ENCODE results near the gene CKAP4.
A peak's percentile ranks its signal among the peaks of the same experiment; 100 is the strongest.

CKAP4 gene

GRCh38 chr12:106247674-106248311 lies at the start of gene CKAP4:
TSS of gene CKAP4 (minus strand) at chr12:106248020. CDS start at chr12:106247851, 169 bp downstream.
- H3K4me3 ChIP-seq (ENCODE audit: low read depth, low read length), result peak within 1 kb of the TSS; percentile 93
- TF ChIP-seq CTCF (IDR thresholded peaks at IDR 0.05; ENCODE audit: low read depth, low read length), result no peak

- TF ChIP-seq CTCF (IDR thresholded peaks at IDR 0.05; ENCODE audit: low read depth, low read length), result no peak
- H3K4me3 ChIP-seq (ENCODE audit: low read depth, low read length), result no peak overlapping the region
These were observed 49.3 kb upstream of the CKAP4 start for GRCh38 chr12:106297075-106297474.

- no peak for TF ChIP-seq CTCF (IDR thresholded peaks at IDR 0.05; ENCODE audit: low read depth, low read length)
- no peak overlapping the region for H3K4me3 ChIP-seq (ENCODE audit: low read depth, low read length)
These were observed 48.5 kb upstream of the CKAP4 start for GRCh38 chr12:106296179-106296877.

GRCh38 chr12:106292339-106292738 lies 44.5 kb upstream of the CKAP4 start:
- no peak for TF ChIP-seq CTCF (IDR thresholded peaks at IDR 0.05; ENCODE audit: low read depth, low read length)
- no peak overlapping the region for H3K4me3 ChIP-seq (ENCODE audit: low read depth, low read length)

- no peak for TF ChIP-seq CTCF (IDR thresholded peaks at IDR 0.05; ENCODE audit: low read depth, low read length)
- no peak overlapping the region for H3K4me3 ChIP-seq (ENCODE audit: low read depth, low read length)
These were observed 43.5 kb upstream of the CKAP4 start for GRCh38 chr12:106291342-106291741.

GRCh38 chr12:106290666-106291065 lies 42.8 kb upstream of the CKAP4 start:
- H3K4me3 ChIP-seq (ENCODE audit: low read depth, low read length), result no peak overlapping the region
- TF ChIP-seq CTCF (IDR thresholded peaks at IDR 0.05; ENCODE audit: low read depth, low read length), result no peak

- H3K4me3 ChIP-seq (ENCODE audit: low read depth, low read length), result no peak overlapping the region
- no peak for TF ChIP-seq CTCF (IDR thresholded peaks at IDR 0.05; ENCODE audit: low read depth, low read length)
These were observed 41.4 kb upstream of the CKAP4 start for GRCh38 chr12:106289196-106289681.

Data from WI38 (cell line).